Measurements from ENCODE around the gene OR2S2. TPM values are rescaled to one million over a fixed set of nuclear protein-coding genes. Genes with fewer than 3 reads are reported as not detected.

OR2S2 gene
- total and polyA plus RNA-seq, 2 of the 8 experiments (the other 6 are each of a cell fraction or from before 2014, with no cell fraction given): not detected

DNA sequence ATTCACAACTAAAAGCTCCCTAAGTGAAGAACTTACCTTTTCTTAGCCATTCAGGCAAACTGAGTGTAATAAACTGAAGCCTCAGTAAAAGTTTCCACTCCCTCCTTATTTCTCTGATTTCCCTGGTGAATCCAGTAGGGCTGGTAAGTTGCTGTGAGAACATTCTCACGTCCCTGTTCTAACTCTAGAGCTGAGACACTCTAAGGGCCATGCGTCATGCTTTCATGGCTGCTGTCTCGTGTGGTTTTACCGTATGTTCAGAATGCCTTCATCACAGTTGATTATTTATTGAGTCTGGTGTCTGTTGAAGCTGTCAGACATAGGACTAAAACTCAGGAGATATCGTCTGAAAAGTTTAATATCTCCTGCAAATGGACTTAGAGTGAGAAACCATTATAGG lies 1.3 kb downstream of the OR2S2 start:
- DNase-seq (ENCODE audit: low read depth in 1 of 2, low spot score in 2 of 2): no peak
- Histone ChIP-seq H3K9me3 (ENCODE audit: insufficient read depth in 2 of 2, low read depth in 1 of 2, low read length in 1 of 2) (no peaks in the 10 kb centered on the region), H3K79me2 (ENCODE audit: control insufficient read depth in 1 of 2, insufficient read depth in 2 of 2, low read length in 2 of 2) (no peaks in the 10 kb centered on the region), H3K27me3 (replicated peaks in 1 of 4; ENCODE audit: control insufficient read depth in 3 of 4, extremely low read depth in 1 of 4, insufficient read depth in 3 of 4, low read length in 3 of 4) (peaks cover 0 to 2% (median 0%) of the 10 kb centered on the region in 4 experiments; a peak in 1 of 7 replicates), H3K23ac (ENCODE audit: insufficient read length) (no peak overlapping the region), H2BK12ac (ENCODE audit: low read depth, low read length) (peak overlapping the region; percentile 32; the same call in 1 of the 2 replicates), H2AFZ (ENCODE audit: low read length) (no peak overlapping the region), H2BK5ac (ENCODE audit: low read depth, low read length) (no peak overlapping the region), H2AK5ac (ENCODE audit: low read depth, low read length) (no peak overlapping the region), H3K9ac (replicated peaks in 1 of 4; ENCODE audit: extremely low read depth in 1 of 4, low read depth in 3 of 4, low read length in 3 of 4) (no peak overlapping the region), H3K79me1 (ENCODE audit: low read depth, low read length) (no peaks in the 10 kb centered on the region), H3K14ac (ENCODE audit: insufficient read length) (no peak overlapping the region), H3K56ac (replicated peaks; ENCODE audit: insufficient read length, low read depth, low read length) (no peak overlapping the region), H3K4me1 (replicated peaks in 1 of 4; ENCODE audit: control insufficient read depth in 3 of 4, insufficient read depth in 4 of 4, low read length in 3 of 4) (no peaks in the 10 kb centered on the region; a peak in 1 of 7 replicates), H3K4ac (replicated peaks; ENCODE audit: insufficient read length, low read depth, low read length) (no peak overlapping the region), H3K36me3 (ENCODE audit: control insufficient read depth in 2 of 4, insufficient read depth in 4 of 4, low read length in 3 of 4) (no peaks in the 10 kb centered on the region), H2BK120ac (replicated peaks; ENCODE audit: low read depth, low read length) (peak overlapping the region; percentile 28), H3K27ac (ENCODE audit: low read depth, low read length) (no peak overlapping the region), H4K8ac (ENCODE audit: extremely low read depth, insufficient read depth, low read length) (no peak overlapping the region), H4K20me1 (replicated peaks in 1 of 2; ENCODE audit: control insufficient read depth in 1 of 2, insufficient read depth in 2 of 2, low read length in 2 of 2) (no peaks in the 10 kb centered on the region), H2BK20ac (ENCODE audit: low read length) (no peak overlapping the region), H2BK15ac (ENCODE audit: low read length) (0 out of 2 replicates have a peak overlapping the region, but pooled peaks have one; percentile 10), H3K4me2 (ENCODE audit: insufficient read depth in 1 of 2, low read depth in 2 of 2, low read length in 2 of 2) (no peak overlapping the region), H3K18ac (ENCODE audit: extremely low read depth, low read length) (no peak overlapping the region), H3K23me2 (ENCODE audit: low read depth, low read length) (no peaks in the 10 kb centered on the region), H4K5ac (ENCODE audit: insufficient read length, low read depth, low read length) (no peak overlapping the region), H3K4me3 (ENCODE audit: extremely low read depth in 1 of 4, insufficient read depth in 2 of 4, low read depth in 3 of 4, low read length in 4 of 4) (no peak overlapping the region), H4K91ac (replicated peaks; ENCODE audit: insufficient read length, low read length) (no peak overlapping the region)
- ChIA-PET CTCF (ENCODE audit: partially characterized antibody) (interaction anchor here (0.6 to 7.3 kb wide), 8 partner anchors 11 to 73 kb away, joined by 3 to 102 read pairs (median 6); no protein-coding TSS in a partner anchor), POLR2A (ENCODE audit: partially characterized antibody) (interaction anchor here (1.3 kb wide), 1 partner anchor 52 kb away, joined by 4 read pairs; no protein-coding TSS in a partner anchor)
- no peak for FAIRE-seq
- no peak for TF ChIP-seq SIX5 (IDR thresholded peaks at IDR 0.05; ENCODE audit: low read depth, low read length)
- TF ChIP-seq EZH2 (IDR thresholded peaks at IDR 0.05; ENCODE audit: low read depth, low read length, severe bottlenecking): no peak
- TF ChIP-seq MAX (IDR thresholded peaks at IDR 0.05): no peak
- no peak for TF ChIP-seq TAF1 (IDR thresholded peaks at IDR 0.05; ENCODE audit: low read depth, low read length)
- 82% methylated on average over 5 of the region's 5 CpGs; no CpG with 5 or more reads in 1 of the 2 experiments for WGBS, 2 experiments (ENCODE audit: extremely low coverage in 1 of 2, insufficient coverage in 1 of 2, insufficient read length in 1 of 2, insufficient replicate concordance in 2 of 2, low coverage in 1 of 2, low lambda C conversion rate in 2 of 2, missing lambda C conversion rate in 1 of 2)

Measured in H1 (cell line).